GM12864 (cell line): Measurements from ENCODE around the gene MGRN1.

Source experiments
- DNase-seq: peaks from one replicate; pipeline ENCODE4 v3.0.0-alpha.2; 2011; ENCODE audit warnings: low read depth
- H3K4me3 ChIP-seq: 2 replicates; pipeline ENCODE4 v1.5.1; 2011; ENCODE audit warnings: mild to moderate bottlenecking, low read depth, low read length, control low read depth
- CTCF ChIP-seq: IDR thresholded peaks from 2 replicates; pipeline ENCODE4 v1.5.1; 2011; ENCODE audit warnings: low read depth, mild to moderate bottlenecking, moderate library complexity, low read length, control low read depth, inconsistent platforms; ENCODE audit errors: missing control alignments

MGRN1 gene

DNA sequence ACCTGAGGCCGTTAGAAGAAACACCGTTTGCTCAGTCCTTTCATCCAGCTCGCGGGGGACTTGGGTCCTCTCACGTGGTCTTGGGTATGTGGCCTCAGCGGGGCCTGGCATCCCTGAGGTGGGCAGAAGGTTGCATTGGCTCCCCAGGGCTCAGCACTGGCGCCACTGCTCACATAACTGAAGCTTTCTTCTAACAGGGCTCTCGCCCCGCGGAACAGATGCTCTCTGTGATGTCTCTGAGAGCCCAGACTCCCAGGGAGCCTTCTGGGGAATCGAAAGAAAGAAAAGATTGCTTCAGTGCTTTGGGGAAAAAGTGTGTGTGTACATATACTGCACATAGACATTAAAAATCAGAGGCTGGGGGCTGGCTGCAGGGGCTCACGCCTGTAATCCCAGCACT lies 10.1 kb downstream of the MGRN1 start:
- H3K4me3 ChIP-seq: no peak overlapping the region
- no peak for TF ChIP-seq CTCF
- no peak for DNase-seq

- TF ChIP-seq CTCF: no peak
- no peak for DNase-seq
- no peak overlapping the region for H3K4me3 ChIP-seq
Observed at GRCh38 chr16:4636196-4636595, 11.6 kb downstream of the MGRN1 start.

- no peak for TF ChIP-seq CTCF
- H3K4me3 ChIP-seq: no peak overlapping the region
- DNase-seq: no peak
Observed at GRCh38 chr16:4637501-4638166, 13.0 kb downstream of the MGRN1 start.

GRCh38 chr16:4639899-4640509 lies 15.4 kb downstream of the MGRN1 start:
- DNase-seq: no peak

DNA sequence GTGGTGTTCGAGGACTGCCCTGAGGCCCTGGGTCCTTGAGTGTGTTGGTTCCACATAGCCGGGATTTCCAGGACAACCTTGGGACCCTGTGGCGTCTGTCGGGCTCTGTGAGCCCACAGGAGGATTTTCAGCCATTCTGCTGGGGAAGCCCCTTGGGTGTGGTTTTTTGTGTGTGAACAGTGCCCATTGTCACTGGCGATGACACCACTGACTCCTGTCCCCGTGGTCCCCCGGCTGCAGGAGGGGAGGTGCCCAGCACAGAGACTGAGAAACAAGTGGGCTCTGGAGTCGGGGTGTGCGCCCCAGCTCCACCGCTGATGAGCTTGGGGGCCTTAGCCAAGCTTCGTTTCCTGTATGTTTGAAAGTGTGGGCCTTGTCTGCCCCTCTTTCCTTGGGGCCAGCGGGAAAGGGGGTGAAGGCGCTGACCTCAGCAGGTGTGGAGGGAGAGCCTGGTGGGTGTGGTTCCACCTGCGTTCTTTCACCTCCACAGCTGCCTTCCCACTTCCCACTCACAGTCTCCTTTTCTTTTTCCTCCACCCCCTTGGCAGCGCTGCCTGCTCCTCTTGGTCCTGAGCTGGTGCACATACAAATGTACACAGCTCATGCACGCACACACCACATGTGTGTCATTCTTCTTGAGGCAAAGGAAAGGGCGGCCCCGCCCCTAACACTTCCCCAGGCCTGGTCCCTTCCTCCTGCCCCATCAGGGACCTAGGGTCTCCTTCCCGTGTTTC lies 16.1 kb downstream of the MGRN1 start:
- no peak for TF ChIP-seq CTCF
- H3K4me3 ChIP-seq: no peak overlapping the region
- DNase-seq: no peak

More at GRCh38 chr16:4639899-4640509, 15.4 kb downstream of the MGRN1 start:
- no peak for TF ChIP-seq CTCF
- no peak overlapping the region for H3K4me3 ChIP-seq

- TF ChIP-seq CTCF: no peak
- no peak overlapping the region for H3K4me3 ChIP-seq
- no peak for DNase-seq
Observed at GRCh38 chr16:4641306-4641687, 16.7 kb downstream of the MGRN1 start.
